Medulla oblongata (tissue), 1 donor: ENCODE measurements around the gene CATSPER3.
"Not testable (repeated sequence)": the region's sequence is repeated elsewhere in the genome, so short reads cannot be mapped to it uniquely, and the experiment has no call there.

Experiments
- DNase-seq: peaks from one replicate; pipeline ENCODE4 v3.0.0-alpha.2; 2015; ENCODE audit errors: extremely low spot score

The CATSPER3 gene

GRCh38 chr5:134975078-134975715 is 7.5 kb downstream of the CATSPER3 start:
- DNase-seq = no peak

- no peak for DNase-seq
These were observed 8.1 kb downstream of the CATSPER3 start for GRCh38 chr5:134975843-134976242.

GRCh38 chr5:134976841-134977240 is 9.1 kb downstream of the CATSPER3 start:
- no peak for DNase-seq

- DNase-seq = no peak
These were observed 11.7 kb downstream of the CATSPER3 start for GRCh38 chr5:134979416-134979815.

DNA sequence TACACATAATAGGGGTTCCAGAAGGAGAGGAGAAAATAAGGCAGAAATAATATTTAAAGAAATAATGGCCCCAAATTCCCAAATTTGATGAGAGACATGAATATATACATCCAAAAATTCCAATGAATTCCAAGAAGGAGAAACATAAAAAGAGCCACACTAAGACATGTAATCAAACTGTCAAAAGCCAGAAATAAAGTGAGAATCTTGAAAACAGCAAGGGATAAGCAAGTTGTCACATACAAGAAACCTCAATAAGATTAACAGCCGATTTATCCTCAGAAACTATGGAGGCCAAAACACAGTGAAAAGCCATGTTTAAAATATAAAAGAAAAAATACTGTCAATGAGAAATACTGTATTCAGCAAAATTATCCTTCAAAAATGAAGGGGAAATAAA is 14.5 kb downstream of the CATSPER3 start:
- no peak for DNase-seq

DNA sequence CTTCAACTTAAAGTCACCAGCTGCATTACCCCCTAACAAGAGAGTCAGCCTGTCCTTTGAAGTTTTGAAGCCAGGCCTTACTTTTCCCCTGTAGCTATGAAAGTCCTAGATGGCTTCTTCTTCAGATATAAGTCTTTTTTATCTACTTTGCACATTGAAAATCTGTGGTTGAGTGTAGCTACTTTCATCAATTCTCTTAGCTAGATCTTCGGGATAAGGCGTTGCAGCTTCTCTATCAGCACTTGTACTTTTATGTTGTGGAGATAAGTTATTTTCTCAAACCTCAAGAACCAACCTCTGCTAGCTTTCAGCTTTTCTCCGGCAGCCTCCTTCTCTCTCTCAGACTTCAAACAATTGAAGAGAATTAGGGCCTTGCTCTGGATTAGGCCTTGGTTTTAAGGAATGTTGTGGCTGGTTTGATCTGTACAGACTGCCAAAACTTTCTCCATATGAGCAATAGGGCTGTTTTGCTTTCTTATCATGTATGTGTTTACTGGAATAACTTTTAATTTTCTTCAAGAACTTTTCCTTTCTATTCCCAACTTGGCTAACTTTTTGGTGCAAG is 21.6 kb downstream of the CATSPER3 start:
- DNase-seq = no peak

- not testable (repeated sequence) for DNase-seq
These were observed 22.5 kb downstream of the CATSPER3 start for GRCh38 chr5:134990183-134990582.

DNA sequence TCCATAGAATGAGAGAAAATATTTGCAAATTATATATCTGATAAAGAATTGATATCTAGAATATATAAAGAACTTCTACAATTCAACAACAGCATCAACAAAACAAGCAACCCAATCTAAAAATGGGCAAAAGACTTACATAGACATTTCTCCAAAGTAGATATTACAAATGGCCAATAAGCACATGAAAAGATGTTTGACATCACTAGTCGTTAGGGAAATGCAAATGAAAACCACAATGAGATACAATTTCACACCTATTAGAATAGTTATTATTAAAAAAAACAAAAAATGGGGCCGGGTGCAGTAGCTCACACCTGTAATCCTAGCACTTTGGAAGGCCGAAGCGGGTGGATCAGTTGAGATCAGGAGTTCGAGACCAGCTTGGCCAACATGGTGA is 24.4 kb downstream of the CATSPER3 start:
- no peak for DNase-seq

- no peak for DNase-seq
These were observed 25.5 kb downstream of the CATSPER3 start for GRCh38 chr5:134993161-134993560.

GRCh38 chr5:134994560-134995156 is 27.0 kb downstream of the CATSPER3 start:
- no peak for DNase-seq

DNA sequence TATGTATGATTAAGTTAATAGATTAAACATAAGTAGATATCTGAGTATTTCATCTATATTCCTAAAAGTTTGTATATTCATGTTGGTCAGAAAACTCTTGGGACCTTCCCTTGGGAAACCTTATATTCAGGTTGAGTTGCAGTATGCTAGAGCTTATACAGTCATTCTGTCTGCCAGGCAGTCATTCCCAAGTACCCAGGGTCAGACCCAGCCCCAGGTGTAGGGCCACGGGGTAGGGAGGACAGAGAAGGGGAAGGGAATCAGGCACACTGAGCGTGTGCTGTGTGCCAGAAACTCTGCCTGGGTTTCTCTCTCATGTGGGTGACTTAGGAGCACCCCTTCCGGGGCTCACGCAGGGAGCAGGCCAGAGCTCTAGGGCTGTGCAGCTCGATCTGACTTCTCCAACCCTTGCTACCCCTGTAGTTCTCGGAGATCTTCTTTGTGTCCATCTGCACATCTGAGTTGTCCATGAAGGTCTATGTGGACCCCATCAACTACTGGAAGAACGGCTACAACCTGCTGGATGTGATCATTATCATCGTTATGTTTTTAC is 28.2 kb downstream of the CATSPER3 start:
- DNase-seq = no peak

GRCh38 chr5:134997015-134997414 is 29.3 kb downstream of the CATSPER3 start:
- DNase-seq = no peak

DNA sequence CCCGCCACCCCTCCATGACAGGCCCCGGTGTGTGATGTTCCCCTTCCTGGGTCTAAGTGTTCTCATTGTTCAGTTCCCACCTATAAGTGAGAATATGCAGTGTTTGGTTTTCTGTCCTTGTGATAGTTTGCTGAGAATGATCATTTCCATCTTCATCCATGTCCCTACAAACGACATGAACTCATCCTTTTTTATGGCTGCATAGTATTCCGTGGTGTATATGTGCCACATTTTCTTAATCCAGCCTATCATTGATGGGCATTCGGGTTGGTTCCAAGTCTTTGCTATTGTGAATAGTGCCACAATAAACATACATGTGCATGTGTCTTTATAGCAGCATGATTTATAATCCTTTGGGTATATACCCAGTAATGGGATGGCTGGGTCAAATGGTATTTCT is 30.4 kb downstream of the CATSPER3 start:
- not testable (repeated sequence) for DNase-seq

DNA sequence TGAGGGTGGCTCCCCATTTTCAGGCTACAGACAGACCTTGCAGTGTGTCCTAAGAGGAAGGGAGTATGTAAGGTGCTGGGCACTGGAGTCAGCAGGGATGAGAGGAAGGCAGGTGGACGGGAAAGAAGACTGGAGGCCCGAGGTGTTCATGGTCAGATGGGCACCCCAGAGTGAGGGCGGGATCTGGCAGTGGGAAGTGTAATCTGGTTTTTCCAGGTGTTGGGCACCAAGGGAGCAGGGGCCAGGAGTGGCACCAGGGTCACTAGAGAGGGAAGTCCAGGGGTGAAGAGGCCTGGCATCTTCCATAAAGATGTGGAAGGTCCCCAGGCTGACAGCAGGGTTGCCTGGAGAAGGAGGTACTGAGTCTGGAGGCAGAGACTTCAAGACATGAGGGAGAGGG is 36.7 kb downstream of the CATSPER3 start:
- no peak for DNase-seq

GRCh38 chr5:135005076-135005475 is 37.4 kb downstream of the CATSPER3 start:
- no peak for DNase-seq

- no peak for DNase-seq
These were observed 39.6 kb downstream of the CATSPER3 start for GRCh38 chr5:135007305-135007704.

- DNase-seq = no peak
These were observed 40.1 kb downstream of the CATSPER3 start for GRCh38 chr5:135007749-135008363.

DNA sequence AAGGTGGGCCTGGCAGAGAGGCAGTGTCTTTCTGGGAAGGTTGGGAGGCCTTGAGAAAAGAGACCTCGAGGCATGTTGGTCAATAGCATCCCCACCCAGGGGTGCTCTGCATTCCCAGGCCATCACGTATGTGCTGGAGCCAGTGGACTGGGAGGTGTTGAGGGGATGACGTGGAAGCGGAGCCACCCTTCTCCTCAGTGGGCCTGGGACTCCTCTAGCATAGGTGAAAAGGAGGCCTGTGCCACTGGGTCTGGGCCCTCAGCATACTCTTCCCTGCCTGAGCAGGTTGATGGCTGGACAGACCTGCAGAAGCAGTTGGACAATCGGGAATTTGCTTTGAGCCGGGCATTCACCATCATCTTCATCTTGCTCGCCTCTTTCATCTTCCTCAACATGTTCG is 40.8 kb downstream of the CATSPER3 start:
- DNase-seq = no peak

DNA sequence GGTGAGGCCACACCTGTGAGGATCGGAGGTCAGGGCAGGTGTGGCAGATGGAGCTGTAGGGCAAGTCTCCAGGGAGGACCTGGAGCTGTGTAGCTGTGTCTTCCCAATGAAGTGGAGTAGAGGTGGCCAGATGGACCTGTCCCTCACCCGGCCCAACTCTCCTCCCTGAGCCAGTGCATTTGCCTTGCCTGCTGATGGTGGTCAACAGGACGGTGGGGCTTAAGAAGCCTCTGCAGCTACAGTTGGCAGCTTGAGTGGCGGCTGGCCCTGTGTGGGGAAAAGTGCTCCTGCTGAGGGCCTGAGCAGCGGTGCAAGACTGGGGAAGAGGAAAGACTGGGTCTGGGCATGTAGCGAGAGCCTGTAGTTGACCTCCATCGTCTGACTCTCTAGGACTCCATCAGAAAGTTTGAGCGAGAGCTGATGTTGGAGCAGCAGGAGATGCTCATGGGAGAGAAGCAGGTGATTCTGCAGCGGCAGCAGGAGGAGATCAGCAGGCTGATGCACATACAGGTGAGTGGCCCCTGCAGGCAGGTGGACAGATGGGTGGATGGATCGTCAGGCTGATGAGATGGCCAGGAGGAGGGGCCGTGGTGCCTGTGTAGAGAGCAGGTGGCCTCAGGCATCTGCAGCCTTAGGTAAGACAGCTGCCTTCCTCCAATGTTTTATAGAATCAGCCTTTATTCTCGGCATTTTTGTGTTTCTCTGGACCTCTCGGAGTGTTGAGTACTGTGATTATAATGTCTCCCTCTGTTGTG is 41.5 kb downstream of the CATSPER3 start:
- no peak for DNase-seq

- no peak for DNase-seq
These were observed 42.2 kb downstream of the CATSPER3 start for GRCh38 chr5:135009736-135010501.
